NB4 (cell line): Measurements from ENCODE around the gene AFG1L.

Experiments used
- CTCF ChIP-seq: IDR thresholded peaks from one replicate; pipeline ENCODE4 v1.5.1; 2012; ENCODE audit warnings: low read depth, low read length
- MAX ChIP-seq: IDR thresholded peaks from 2 replicates; pipeline ENCODE4 v1.6.1; 2011; ENCODE audit warnings: low read depth, low read length
- MYC ChIP-seq: IDR thresholded peaks from 2 replicates; pipeline ENCODE4 v1.6.1; 2011; ENCODE audit warnings: low read depth, low read length
- POLR2A ChIP-seq: IDR thresholded peaks from 2 replicates; pipeline ENCODE4 v1.6.1; 2011; ENCODE audit warnings: mild to moderate bottlenecking; ENCODE audit not compliant: insufficient read length; ENCODE audit errors: extremely low read depth

GRCh38 chr6:108425428-108425827 lies 130.6 kb downstream of the AFG1L start:
- TF ChIP-seq CTCF: no peak
- TF ChIP-seq MAX: no peak
- TF ChIP-seq POLR2A: no peak
- TF ChIP-seq MYC: no peak
